ENCODE results near the gene SPTB.

SPTB gene

DNA sequence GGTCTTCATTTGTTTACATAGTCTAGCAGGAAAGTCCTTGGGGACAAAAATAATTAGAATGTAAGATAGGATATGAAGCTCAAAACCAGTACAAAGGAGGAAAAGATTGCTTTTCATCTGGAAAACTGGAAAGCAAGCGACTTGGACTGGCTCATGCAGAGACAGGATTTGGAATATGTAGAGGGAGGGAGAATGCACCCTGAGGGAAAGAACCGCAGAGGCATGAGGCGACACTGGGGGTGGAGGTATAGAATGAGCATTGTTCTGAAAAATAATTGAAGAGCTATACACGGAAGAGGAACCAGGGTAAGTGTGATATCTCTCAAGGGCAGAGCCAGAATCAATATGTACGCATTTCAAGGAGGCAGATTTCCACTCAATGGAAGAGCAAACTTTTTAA, 90.0 kb downstream of the SPTB start:
- no peak for DNase-seq (ENCODE audit: low spot score)

GRCh38 chr14:64788706-64789105, 91.0 kb downstream of the SPTB start:
- peak; percentile 32 for DNase-seq (ENCODE audit: low spot score)

- DNase-seq (ENCODE audit: low spot score): no peak
Observed at GRCh38 chr14:64787619-64788018, 92.1 kb downstream of the SPTB start.

DNA sequence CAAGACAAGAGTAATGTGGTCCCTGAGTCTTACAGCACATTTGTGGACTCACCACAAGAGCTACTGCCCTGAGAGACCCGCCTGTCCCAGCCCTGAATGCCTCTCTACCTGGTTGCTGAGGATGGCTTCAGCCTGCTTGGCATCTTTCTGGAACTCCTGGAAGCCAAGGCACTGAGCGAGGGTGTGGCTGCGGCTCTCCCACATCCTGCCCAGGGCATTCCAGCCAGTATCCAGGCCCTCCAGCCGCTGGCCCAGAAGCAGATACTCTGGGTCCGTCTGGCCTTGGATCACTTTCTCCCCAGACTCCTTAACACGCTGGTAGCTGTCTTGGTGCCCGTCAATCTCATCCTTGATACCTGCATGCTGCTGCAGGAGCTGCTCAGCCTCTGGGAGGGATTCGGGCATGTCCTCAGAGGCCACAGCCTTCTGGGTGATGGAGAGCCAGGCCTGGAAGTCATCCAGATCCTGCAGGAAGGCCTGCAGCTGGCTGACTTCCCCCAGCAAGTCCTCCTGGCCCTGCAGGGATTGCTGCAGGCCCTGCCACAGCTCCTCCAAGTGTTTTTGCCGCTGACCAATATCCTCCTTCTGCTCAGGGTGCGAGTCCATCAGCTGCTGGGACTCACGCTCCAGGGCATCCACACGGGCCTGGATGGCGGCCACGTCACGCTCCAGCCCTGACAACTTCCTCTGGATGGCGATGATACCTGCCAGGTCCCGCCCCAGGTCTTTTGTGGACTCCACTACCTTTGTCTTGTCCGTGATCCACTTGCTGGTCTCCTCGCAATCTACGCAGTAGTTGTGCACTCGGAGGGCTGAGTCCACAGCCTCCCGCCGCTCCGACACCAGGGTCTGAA, 93.2 kb downstream of the SPTB start:
- no peak for DNase-seq (ENCODE audit: low spot score)

GRCh38 chr14:64784006-64784405, 95.7 kb downstream of the SPTB start:
- no peak for DNase-seq (ENCODE audit: low spot score)

- no peak for DNase-seq (ENCODE audit: low spot score)
Observed at GRCh38 chr14:64782196-64782595, 97.5 kb downstream of the SPTB start.

GRCh38 chr14:64779472-64779871, 100.2 kb downstream of the SPTB start:
- DNase-seq (ENCODE audit: low spot score): no peak

DNA sequence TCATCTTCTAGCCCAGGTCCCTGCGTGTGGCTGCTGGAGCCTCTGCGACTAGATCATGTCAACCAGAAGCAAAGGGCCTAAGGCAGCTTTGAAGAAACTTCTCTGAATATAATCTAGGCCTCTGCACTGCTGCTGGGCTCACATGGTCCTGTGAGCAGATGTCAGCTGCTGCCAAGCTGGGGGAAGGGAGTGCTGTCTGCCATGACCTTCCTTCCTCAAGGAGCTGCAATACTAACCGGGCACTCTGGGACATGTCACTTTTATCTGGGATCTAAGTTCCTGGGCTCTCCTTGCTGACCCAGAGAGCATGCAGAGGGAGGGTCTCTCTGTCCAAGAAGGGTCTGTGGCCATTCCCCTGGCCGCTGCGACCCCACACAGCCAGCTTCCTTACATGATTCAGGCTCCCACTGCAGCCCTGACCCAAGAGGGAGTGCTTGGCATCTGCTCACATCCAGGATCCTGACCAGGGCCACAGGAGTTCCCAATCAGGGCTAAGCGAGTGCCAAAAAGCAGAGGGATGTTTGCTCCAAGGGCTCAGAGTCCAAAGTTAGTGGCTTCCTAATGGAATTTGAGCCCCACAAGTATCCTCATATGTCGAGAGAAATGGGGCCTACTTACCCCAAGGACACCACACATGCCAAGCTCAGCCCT, 101.5 kb downstream of the SPTB start:
- DNase-seq (ENCODE audit: low spot score): no peak

- no peak for DNase-seq (ENCODE audit: low spot score)
Observed at GRCh38 chr14:64777461-64777860, 102.2 kb downstream of the SPTB start.

- DNase-seq (ENCODE audit: low spot score): peak; percentile 31
Observed at GRCh38 chr14:64775081-64775777, 104.5 kb downstream of the SPTB start.

DNA sequence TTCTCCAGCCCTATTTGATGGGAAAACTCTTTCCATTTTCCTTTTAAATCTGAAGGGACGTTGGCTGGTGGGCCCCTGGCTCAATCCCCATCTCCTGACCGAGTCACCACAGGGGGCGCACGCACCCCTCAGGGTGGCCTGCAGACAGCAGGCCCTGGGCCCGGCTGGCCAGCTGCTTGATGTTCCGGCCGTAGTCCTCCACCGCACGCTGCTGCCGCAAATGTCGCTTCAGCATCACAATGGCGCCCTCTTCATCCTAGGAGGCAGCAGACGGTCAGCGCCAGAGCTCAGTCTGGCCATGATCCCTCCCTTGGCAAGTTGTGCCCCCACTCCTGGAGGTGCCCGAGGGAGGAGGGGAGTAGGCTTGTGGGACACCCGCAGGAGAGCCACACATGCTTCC, 105.4 kb downstream of the SPTB start:
- no peak for DNase-seq (ENCODE audit: low spot score)

- DNase-seq (ENCODE audit: low spot score): no peak
Observed at GRCh38 chr14:64773577-64773976, 106.1 kb downstream of the SPTB start.

- no peak for DNase-seq (ENCODE audit: low spot score)
Observed at GRCh38 chr14:64773046-64773445, 106.7 kb downstream of the SPTB start.

GRCh38 chr14:64772397-64772950, 107.2 kb downstream of the SPTB start:
- no peak for DNase-seq (ENCODE audit: low spot score)

DNA sequence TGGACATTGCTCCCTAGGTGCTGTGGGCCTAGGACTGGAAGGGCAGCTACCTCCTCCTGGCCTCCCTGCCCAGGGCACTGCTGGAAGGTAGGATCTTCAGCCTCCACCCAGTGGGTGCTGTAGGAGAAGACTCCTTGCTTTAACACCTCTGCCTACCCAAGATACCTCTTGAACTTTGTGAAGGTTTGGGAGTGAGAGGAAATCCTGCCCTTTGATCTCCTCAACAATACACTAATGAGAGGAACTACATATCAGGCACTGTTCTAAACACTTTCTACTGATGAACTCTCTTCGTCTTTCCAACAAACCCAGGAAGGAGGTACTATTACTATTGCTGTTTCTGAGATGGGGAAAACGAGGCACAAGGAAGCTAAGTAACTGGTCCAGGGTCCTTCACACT, 108.5 kb downstream of the SPTB start:
- no peak for DNase-seq (ENCODE audit: low spot score)

GRCh38 chr14:64770751-64771150, 109.0 kb downstream of the SPTB start:
- no peak for DNase-seq (ENCODE audit: low spot score)

GRCh38 chr14:64769096-64770020, 110.3 kb downstream of the SPTB start:
- no peak for DNase-seq (ENCODE audit: low spot score)

DNA sequence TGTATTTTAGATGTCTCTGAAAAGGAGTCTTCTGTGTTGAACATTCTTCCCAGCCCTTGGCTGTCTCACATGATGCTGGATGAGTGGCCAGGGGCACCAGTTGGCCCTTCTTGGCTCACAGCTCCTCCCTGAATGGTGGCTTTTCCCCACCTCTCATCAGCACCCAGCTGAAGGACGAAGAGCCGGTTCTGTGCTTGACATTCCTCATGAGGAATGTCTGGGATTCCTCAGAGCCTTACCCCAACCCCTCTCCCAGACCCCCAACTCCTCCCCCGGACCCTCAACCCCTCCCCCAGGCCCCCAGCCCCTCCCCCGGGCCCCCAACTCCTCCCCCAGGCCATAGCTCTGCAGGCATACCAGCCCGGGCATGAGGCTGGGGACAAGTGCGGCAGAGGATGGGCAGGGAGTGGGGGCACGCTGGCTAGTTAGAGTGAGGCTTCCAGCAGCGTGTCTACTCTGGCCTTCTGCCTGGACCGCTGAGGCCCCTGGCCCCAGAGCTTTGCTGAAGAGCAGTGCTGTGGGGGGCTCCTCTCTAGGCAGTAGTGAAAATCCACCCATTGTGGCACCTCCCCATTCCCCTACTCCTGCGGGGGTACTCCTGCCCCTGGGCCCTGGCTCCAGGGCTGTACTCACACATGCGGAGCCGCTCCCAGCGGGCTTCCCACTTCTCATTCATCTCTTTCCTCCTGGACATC, 111.2 kb downstream of the SPTB start:
- DNase-seq (ENCODE audit: low spot score): no peak

- no peak for DNase-seq (ENCODE audit: low spot score)
Observed at GRCh38 chr14:64767215-64767964, 112.3 kb downstream of the SPTB start.
